Central memory CD8-positive, alpha-beta T cell (primary cell): ENCODE data around the gene SKIDA1.
"Not testable (repeated sequence)": the region's sequence is repeated elsewhere in the genome, so short reads cannot be mapped to it uniquely, and the experiment has no call there.

Source experiments
- ATAC-seq: fragments of 150-1000 bp; cut with Tn5 transposase; replicated peaks from 2 replicates; pipeline ENCODE4 v1.10.0; 2022; ENCODE audit warnings: mild to moderate bottlenecking, moderate FRiP score, moderate number of reproducible peaks; ENCODE audit not compliant: poor library complexity, severe bottlenecking; ENCODE audit errors: extremely low read depth
- DNase-seq, 2 donors: peaks; one replicate each; pipeline ENCODE4 v3.0.0; 2021; ENCODE audit warnings: low spot score in 2 of 2
- H3K27ac Mint-ChIP-seq: one replicate; pipeline ENCODE4 v1.8.0; 2022; ENCODE audit warnings: low read depth, mild to moderate bottlenecking, moderate library complexity, mixed read lengths
- H3K27me3 Mint-ChIP-seq: one replicate; pipeline ENCODE4 v1.8.0; 2022; ENCODE audit warnings: mixed read lengths
- H3K36me3 Mint-ChIP-seq: one replicate; pipeline ENCODE4 v1.8.0; 2022; ENCODE audit warnings: mild to moderate bottlenecking, moderate library complexity, mixed read lengths; ENCODE audit not compliant: insufficient read depth
- H3K4me1 Mint-ChIP-seq: one replicate; pipeline ENCODE4 v1.8.0; 2022; ENCODE audit warnings: mixed read lengths
- H3K4me3 Mint-ChIP-seq: one replicate; pipeline ENCODE4 v1.8.0; 2022; ENCODE audit warnings: mild to moderate bottlenecking, moderate library complexity, mixed read lengths
- H3K9me3 Mint-ChIP-seq: one replicate; pipeline ENCODE4 v1.8.0; 2022; ENCODE audit warnings: mixed read lengths

The SKIDA1 gene

DNA sequence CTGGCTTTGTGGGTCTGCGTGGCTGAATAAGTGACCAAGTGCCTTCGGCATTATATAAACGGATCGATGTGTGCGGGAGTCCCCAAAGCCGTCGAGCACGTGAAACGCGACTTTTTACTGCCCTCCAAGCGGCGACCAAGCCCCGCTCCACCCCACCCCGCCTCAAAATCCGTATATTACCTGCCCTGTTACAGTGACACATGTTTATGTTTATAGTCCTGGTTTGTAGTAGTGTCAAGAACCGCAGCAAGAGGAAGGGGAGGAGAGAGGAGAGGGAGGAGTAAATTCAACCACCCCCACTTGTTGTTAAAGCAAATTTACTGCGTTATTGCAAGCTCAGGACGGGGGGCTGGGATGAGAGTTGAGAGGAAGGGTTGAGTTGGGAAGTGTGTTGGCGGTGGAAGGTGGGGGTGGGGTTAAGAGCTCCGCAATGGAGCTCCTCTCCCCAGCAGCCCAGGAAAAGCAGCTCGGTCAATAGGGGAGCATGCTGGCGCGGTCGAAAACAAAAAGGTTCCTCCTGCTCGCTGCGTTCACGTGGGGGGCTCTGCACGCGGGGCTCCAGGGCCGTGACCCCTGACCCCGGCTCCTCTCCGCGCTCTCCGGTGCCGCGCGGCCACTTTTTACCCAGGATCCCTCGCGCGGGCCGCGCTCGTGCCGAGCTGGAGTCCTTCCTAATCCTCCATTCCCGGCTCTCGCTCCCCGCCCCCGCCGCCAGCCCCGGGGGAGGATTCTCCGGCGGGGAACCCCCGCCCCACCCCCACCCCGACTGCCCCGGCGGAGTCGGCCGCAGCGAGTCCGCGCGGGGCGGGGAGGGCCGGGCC is at the start of gene SKIDA1:
TSS of gene SKIDA1 (minus strand) at position 316 of the 821 bp plus-strand sequence. CDS start 7,860 bp downstream, outside the sequence.
- Mint-ChIP-seq H3K27me3 (peaks cover 17% of the 10 kb centered on the region), H3K9me3 (no peaks in the 10 kb centered on the region)
- peak; percentile 24 to 26 for DNase-seq

DNA sequence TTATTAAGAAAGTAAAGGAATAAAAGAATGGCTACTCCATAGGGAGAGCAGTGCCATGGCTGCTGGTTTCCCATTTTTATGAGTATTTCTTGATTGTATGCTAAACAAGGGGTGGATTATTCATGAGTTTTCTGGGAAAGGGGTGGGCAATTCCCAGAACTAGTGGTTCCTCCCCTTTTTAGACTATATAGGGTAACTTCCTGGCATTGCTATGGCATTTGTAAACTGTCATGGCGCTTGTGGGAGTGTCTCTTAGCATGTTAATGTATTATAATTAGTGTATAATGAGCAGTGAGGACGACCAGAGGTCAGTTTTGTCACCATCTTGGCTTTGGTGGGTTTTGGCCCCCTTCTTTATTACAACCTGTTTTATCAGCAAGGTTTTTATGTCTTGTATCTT is 49.0 kb upstream of the SKIDA1 start:
- not testable (repeated sequence) for DNase-seq, H3K9me3 Mint-ChIP-seq, H3K27ac Mint-ChIP-seq, ATAC-seq, H3K27me3 Mint-ChIP-seq, H3K4me3 Mint-ChIP-seq
- peaks cover 70% of the 10 kb centered on the region for H3K4me1 Mint-ChIP-seq
- peaks cover 20% of the 10 kb centered on the region for H3K36me3 Mint-ChIP-seq

More for the DNA sequence above, at the start of gene SKIDA1:
- Mint-ChIP-seq H3K4me3 (peak within 1 kb of the TSS; percentile 81), H3K27ac (peak within 1 kb of the TSS; percentile 97), H3K4me1 (peaks cover 29% of the 10 kb centered on the region), H3K36me3 (peaks cover 6% of the 10 kb centered on the region)
- ATAC-seq = peak; percentile 77

DNA sequence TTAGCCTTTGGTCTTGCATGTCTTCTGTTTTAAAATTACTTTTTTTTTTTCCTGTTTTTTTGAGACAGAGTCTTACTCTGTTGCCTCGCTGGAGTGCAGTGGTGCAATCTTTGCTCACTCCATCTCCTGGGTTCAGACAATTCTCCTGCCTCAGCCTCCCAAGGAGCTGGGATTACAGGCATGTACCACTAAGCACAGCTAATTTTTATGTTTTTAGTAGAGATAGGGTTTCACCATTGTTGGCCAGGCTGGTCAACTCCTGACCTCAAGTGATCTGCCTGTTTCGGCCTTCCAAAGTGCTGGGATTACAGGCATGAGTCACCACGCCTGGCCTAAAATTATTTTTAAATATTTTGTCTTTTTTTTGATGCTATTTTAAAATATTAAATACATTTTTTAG is 47.1 kb upstream of the SKIDA1 start:
- Mint-ChIP-seq H3K9me3 (no peaks in the 10 kb centered on the region), H3K4me3 (no peak overlapping the region), H3K36me3 (peaks cover 18% of the 10 kb centered on the region), H3K27me3 (no peaks in the 10 kb centered on the region), H3K4me1 (peaks cover 74% of the 10 kb centered on the region), H3K27ac (peak overlapping the region; percentile 33)
- no peak for ATAC-seq
- DNase-seq = no peak

DNA sequence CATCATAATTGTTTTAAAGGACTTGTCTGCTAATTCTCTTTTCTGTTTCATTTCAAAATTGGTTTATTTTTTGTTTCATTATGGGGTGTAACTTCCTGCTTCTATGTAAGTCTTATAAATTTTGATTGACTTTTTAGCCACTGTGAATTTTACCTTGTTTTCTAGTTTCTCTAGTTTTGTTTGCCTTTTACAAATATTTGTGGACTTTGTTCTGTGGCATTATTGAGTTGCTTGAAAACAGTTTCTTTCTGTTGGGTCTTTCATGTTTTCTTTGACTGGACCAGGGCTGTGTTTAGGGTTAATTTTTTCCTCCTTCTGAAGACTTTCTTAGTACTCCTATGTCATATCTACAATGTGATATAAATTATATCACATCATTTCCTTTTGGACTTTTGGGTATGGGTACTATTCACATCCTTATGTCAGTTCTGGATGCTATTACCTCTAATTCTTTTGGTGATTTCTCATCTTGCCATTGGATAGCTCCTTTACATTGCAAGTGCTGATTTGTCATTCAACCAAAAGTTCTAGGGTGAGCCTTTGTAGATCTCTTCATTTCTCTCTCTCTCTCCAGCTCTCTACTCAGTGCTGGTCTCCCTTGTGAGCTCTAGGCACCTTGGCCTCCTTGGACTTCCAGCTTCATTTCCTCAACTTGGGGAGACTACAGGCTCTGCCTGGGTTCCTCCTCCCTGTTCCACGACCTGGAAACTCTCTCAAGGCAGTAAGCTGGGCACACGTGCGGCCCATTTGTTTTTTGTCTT is 45.5 kb upstream of the SKIDA1 start:
- DNase-seq (no peak), ATAC-seq (no peak)
- no peaks in the 10 kb centered on the region for H3K27me3 Mint-ChIP-seq
- H3K36me3 Mint-ChIP-seq = peaks cover 13% of the 10 kb centered on the region
- no peaks in the 10 kb centered on the region for H3K9me3 Mint-ChIP-seq
- peak overlapping the region; percentile 82 for H3K27ac Mint-ChIP-seq
- H3K4me3 Mint-ChIP-seq = no peak overlapping the region
- H3K4me1 Mint-ChIP-seq = peaks cover 73% of the 10 kb centered on the region

DNA sequence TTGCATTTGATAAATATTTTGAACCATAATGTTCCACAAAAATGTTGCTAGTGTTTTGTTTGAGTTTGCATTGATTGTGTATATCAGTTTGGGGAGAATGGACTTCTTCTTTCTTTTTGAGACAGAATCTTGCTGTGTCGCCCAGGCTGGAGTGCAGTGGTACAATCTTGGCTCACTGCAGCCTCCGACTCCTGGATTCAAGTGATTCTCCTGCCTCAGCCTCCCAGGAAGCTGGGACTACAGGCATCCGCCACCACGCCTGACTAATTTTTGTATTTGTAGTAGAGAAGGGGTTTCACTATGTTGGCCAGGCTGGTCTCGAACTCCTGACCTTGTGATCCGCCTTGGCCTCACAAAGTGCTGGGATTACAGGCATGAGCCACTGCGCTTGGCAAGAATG is 33.5 kb upstream of the SKIDA1 start:
- DNase-seq, ATAC-seq, H3K27ac Mint-ChIP-seq, H3K4me3 Mint-ChIP-seq, H3K9me3 Mint-ChIP-seq, H3K27me3 Mint-ChIP-seq: not testable (repeated sequence)
- Mint-ChIP-seq H3K36me3 (peaks cover 49% of the 10 kb centered on the region), H3K4me1 (peaks cover 38% of the 10 kb centered on the region)

DNA sequence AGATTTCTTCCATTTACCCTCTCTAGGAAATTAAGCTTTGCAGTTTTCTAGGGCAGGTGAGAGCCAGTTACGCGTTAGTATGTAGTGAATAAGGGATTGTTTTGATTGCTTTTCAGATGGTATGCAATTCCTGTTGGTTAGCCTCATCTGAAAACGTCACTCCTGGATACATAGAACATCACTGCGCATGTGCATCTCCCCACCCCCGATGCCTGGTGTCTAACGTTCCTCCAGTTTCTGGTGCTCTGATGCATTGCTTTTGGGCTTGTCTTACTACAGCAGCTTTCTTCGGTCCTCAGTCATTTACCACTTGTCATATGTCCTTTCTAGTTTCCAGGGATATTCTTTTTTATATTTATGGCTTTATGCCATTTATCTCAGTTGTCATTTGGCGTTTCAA is 31.0 kb upstream of the SKIDA1 start:
- Mint-ChIP-seq H3K9me3 (no peaks in the 10 kb centered on the region), H3K27me3 (no peaks in the 10 kb centered on the region), H3K36me3 (peaks cover 73% of the 10 kb centered on the region), H3K27ac (no peak overlapping the region), H3K4me1 (peaks cover 32% of the 10 kb centered on the region), H3K4me3 (no peak overlapping the region)
- DNase-seq (no peak), ATAC-seq (no peak)

DNA sequence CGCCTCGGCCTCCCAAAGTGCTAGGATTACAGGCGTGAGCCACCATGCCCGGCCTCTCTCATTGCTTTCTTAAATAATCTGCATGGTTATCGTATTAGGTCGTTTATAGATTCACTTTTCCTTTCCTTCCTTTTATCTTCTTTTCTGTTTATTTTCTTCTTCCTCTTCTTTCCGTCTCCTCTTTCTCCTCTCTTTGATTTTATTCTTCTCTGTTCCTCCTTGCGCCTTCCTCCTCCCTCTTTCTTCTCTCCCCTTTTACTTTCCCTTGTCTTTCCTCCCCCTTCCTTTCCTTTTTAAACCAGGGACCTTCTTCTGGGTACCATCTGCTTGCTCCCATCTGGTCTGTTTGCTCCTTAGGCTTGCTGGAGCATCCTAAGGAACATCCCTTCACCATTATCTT is 27.2 kb upstream of the SKIDA1 start:
- DNase-seq (no peak), ATAC-seq (no peak)
- Mint-ChIP-seq H3K4me1 (peaks cover 17% of the 10 kb centered on the region), H3K27ac (no peak overlapping the region), H3K36me3 (peaks cover 74% of the 10 kb centered on the region), H3K4me3 (no peak overlapping the region), H3K27me3 (no peaks in the 10 kb centered on the region), H3K9me3 (no peaks in the 10 kb centered on the region)

DNA sequence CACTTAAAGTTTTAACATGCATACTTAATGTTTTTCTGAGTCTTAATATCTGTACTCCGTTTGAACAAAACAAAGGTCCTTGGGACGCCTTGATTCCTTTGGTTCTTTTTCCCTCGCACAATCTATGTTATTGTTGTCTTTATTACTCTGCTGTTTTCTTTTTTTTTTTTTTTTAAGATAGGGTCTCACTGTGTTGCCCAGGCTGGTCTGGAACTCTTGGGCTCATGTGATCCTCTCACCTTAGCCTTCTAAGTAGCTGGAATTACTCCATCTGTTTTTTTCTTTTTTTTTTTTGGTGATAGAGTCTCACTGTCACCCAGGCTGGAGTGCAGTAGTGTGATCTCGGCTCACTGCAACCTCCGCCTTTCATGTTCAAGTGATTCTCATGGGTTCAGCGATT is 21.8 kb upstream of the SKIDA1 start:
- Mint-ChIP-seq H3K4me1 (peaks cover 11% of the 10 kb centered on the region), H3K27ac (peak overlapping the region; percentile 71), H3K36me3 (peaks cover 60% of the 10 kb centered on the region), H3K27me3 (no peaks in the 10 kb centered on the region), H3K4me3 (no peak overlapping the region), H3K9me3 (no peaks in the 10 kb centered on the region)
- no peak for DNase-seq
- ATAC-seq = no peak

DNA sequence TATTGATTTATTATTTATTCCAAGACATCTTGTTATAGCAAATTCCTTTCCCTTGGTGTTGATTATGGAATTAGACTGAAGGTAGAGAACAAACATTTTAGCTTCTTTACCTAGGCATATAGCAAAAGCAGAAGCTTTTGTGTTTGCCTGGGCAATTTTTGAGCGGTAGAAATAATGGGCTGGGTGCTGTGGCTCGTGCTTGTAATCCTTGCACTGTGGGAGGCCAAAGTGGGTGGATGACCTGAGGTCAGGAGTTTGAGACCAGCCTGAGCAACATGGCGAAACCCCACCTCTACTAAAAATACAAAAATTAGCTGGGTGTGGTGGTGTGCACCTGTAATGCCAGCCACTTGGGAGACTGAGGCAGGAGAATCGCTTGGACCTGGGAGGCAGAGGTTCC is 15.2 kb upstream of the SKIDA1 start:
- Mint-ChIP-seq H3K4me1 (peaks cover 17% of the 10 kb centered on the region), H3K36me3 (peaks cover 58% of the 10 kb centered on the region)
- ATAC-seq, H3K27ac Mint-ChIP-seq, H3K27me3 Mint-ChIP-seq, H3K4me3 Mint-ChIP-seq, DNase-seq, H3K9me3 Mint-ChIP-seq: not testable (repeated sequence)

DNA sequence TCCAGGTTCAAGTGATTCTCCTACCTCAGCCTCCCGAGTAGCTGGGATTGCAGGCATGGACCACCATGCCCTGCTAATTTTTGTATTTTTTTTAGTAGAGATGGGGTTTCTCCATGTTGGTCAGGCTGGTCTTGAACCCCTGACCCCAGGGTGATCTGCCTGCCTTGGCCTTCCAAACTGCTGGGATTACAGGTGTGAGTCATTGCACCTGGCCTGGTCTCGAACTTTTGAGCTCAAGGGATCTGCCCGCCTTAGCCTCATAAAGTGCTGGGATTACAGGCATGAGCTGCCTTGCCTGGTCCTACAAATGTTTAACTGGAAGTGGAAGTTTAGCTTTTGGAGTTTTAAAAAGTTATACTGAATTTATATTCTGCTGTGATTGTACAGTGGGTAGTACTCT is 11.4 kb upstream of the SKIDA1 start:
- Mint-ChIP-seq H3K4me1 (peaks cover 28% of the 10 kb centered on the region), H3K27ac (no peak overlapping the region), H3K4me3 (no peak overlapping the region), H3K27me3 (no peaks in the 10 kb centered on the region), H3K36me3 (peaks cover 40% of the 10 kb centered on the region), H3K9me3 (no peaks in the 10 kb centered on the region)
- no peak for ATAC-seq
- DNase-seq = no peak

DNA sequence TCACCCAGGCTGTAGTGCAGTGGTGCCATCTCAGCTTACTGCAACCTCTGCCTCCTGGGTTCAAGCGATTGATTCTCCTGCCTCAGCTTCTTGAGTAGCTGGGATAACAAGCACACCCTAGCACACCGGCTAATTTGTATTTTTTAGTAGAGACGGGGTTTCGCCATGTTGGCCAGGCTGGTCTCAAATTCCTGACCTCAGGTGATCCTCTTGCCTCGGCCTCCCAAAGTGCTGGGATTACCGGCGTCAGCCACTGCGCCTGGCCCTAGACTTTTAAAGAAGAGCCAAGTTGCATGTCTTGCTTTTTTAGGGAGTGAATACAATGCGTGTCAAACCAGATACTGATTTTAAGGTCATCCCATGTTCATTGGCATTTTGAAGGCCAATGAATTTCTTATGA is 10.5 kb upstream of the SKIDA1 start:
- peak overlapping the region; percentile 85 for H3K4me3 Mint-ChIP-seq
- peak overlapping the region; percentile 65 for H3K27ac Mint-ChIP-seq
- not testable (repeated sequence) for H3K27me3 Mint-ChIP-seq, DNase-seq, ATAC-seq, H3K9me3 Mint-ChIP-seq
- peaks cover 34% of the 10 kb centered on the region for H3K36me3 Mint-ChIP-seq
- peaks cover 25% of the 10 kb centered on the region for H3K4me1 Mint-ChIP-seq

DNA sequence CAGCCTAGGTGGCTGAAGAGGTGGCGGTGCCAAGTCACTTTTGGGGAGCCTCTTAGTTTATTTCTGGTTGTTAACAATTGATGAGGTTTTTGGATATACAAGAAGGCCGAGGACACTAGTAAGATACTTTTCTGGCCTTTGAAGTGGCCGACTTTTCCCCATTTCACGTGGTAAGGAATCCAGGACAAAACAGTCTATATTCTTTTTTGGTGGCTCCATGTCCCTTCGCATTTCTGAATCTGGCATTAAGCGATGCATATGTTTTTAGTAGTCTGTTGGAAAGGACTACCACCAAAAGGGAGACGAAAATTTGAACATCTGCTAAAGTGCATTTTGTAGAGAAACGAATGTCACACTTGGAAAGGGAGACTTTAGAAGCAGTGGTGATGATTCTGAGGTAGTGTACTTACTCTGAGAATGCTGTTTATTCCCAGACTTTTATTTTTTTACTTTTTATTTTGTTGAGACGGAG is 10.0 kb upstream of the SKIDA1 start:
- Mint-ChIP-seq H3K4me3 (peak overlapping the region; percentile 85), H3K4me1 (peaks cover 25% of the 10 kb centered on the region), H3K9me3 (no peaks in the 10 kb centered on the region), H3K27me3 (no peaks in the 10 kb centered on the region), H3K36me3 (peaks cover 30% of the 10 kb centered on the region), H3K27ac (peak overlapping the region; percentile 65)
- ATAC-seq = no peak
- no peak for DNase-seq
